DOHH2 (cell line): ENCODE data around the gene MAGI1.

ENCODE experiments used
- CTCF ChIP-seq: fragments of 200-600 bp; sonication (generic); IDR thresholded peaks from one replicate; pipeline ENCODE4 v1.5.1; 2014; ENCODE audit warnings: antibody characterized with exemption, mild to moderate bottlenecking, low read depth, low read length; ENCODE audit not compliant: poor library complexity, severe bottlenecking
- EZH2phosphoT487 ChIP-seq: fragments of 200-600 bp; sonication (generic); IDR thresholded peaks from 2 replicates; pipeline ENCODE4 v1.6.1; 2017; ENCODE audit warnings: borderline replicate concordance, mild to moderate bottlenecking, antibody characterized with exemption, low read length, moderate library complexity, mixed read lengths

- no peak for TF ChIP-seq CTCF
- TF ChIP-seq EZH2phosphoT487, result no peak
Measured at GRCh38 chr3:65445573-65446169, 593.0 kb downstream of the MAGI1 start.
